Neural cell (in vitro differentiated cells): ENCODE results near the gene MEX3D. TPM values are rescaled to one million over a fixed set of nuclear protein-coding genes. Genes with fewer than 3 reads are reported as not detected.

Source experiments
- H2AFZ ChIP-seq: fragments of 200-600, 300-800 bp; sonication (generic), shearing (Covaris generic); 2 replicates; pipeline ENCODE4 v1.6.0; 2014; ENCODE audit warnings: low read depth, mild to moderate bottlenecking, antibody characterized with exemption, low read length, moderate library complexity
- H3F3A ChIP-seq: fragments of 200-600 bp; shearing (Covaris generic); 2 replicates; pipeline ENCODE4 v1.6.1; 2016; ENCODE audit warnings: mild to moderate bottlenecking, moderate library complexity, mixed read lengths, antibody characterized with exemption, low read length; ENCODE audit not compliant: insufficient read depth, poor library complexity, severe bottlenecking
- H3K27ac ChIP-seq: fragments of 200-600, 300-800 bp; sonication (generic), shearing (Covaris generic); 2 replicates; pipeline ENCODE4 v1.5.1; 2014; ENCODE audit warnings: mild to moderate bottlenecking, low read length, moderate library complexity
- H3K27me3 ChIP-seq: fragments of 300-800, 200-600 bp; sonication (generic), shearing (Covaris generic); 2 replicates; pipeline ENCODE4 v1.6.0; 2014; ENCODE audit warnings: mild to moderate bottlenecking, low read depth, low read length, moderate library complexity; ENCODE audit not compliant: insufficient read depth
- H3K36me3 ChIP-seq: fragments of 300-800, 200-600 bp; sonication (generic), shearing (Covaris generic); 2 replicates; pipeline ENCODE4 v1.5.1; 2014; ENCODE audit warnings: mild to moderate bottlenecking, antibody characterized with exemption, low read length, moderate library complexity; ENCODE audit not compliant: insufficient read depth
- H3K4me2 ChIP-seq: fragments of 300-800, 200-600 bp; sonication (generic), shearing (Covaris generic); 2 replicates; pipeline ENCODE4 v1.6.0; 2014; ENCODE audit warnings: mild to moderate bottlenecking, low read length
- H3K4me3 ChIP-seq: fragments of 300-800, 200-600 bp; sonication (generic), shearing (Covaris generic); 2 replicates; pipeline ENCODE4 v1.5.1; 2014; ENCODE audit warnings: mild to moderate bottlenecking, low read length, moderate library complexity
- H3K79me2 ChIP-seq: fragments of 200-600 bp; shearing (Covaris generic); replicated peaks from 2 replicates; pipeline ENCODE4 v1.6.0; 2014; ENCODE audit warnings: mild to moderate bottlenecking, low read length, moderate library complexity; ENCODE audit not compliant: insufficient read depth
- H3K9ac ChIP-seq: fragments of 300-800, 200-600 bp; sonication (generic), shearing (Covaris generic); 2 replicates; pipeline ENCODE4 v1.6.1; 2016; ENCODE audit warnings: mild to moderate bottlenecking, low read length, mixed read lengths
- H3K9me2 ChIP-seq: fragments of 200-600 bp; shearing (Covaris generic); 2 replicates; pipeline ENCODE4 v1.6.1; 2016; ENCODE audit warnings: mild to moderate bottlenecking, low read length, mixed read lengths; ENCODE audit not compliant: insufficient read depth
- H3K9me3 ChIP-seq: fragments of 200-600, 300-800 bp; sonication (generic), shearing (Covaris generic); 2 replicates; pipeline ENCODE4 v1.6.1; 2016; ENCODE audit warnings: mild to moderate bottlenecking, mixed run types, low read length, moderate library complexity, mixed read lengths
- H4K20me1 ChIP-seq: fragments of 200-600 bp; shearing (Covaris generic); 2 replicates; pipeline ENCODE4 v1.6.1; 2016; ENCODE audit warnings: mild to moderate bottlenecking, mixed run types; ENCODE audit not compliant: insufficient read depth
- CTCF ChIP-seq: fragments of 450-650 bp; IDR thresholded peaks from 2 replicates; pipeline ENCODE4 v1.5.1; 2014; ENCODE audit warnings: antibody characterized with exemption, mild to moderate bottlenecking, moderate library complexity; ENCODE audit not compliant: poor library complexity, severe bottlenecking
- EP300 ChIP-seq: fragments of 450-650 bp; conservative IDR thresholded peaks from 2 replicates; pipeline ENCODE4 v1.6.1; 2014; ENCODE audit warnings: antibody characterized with exemption, mild to moderate bottlenecking, moderate library complexity; ENCODE audit not compliant: poor library complexity, severe bottlenecking
- EZH2 ChIP-seq: fragments of 200-600, 300-800 bp; shearing (Covaris generic), sonication (generic); IDR thresholded peaks from 2 replicates; pipeline ENCODE4 v1.6.1; 2014; ENCODE audit warnings: antibody characterized with exemption, low read length, borderline replicate concordance, mild to moderate bottlenecking; ENCODE audit not compliant: insufficient read depth, poor library complexity, severe bottlenecking
- MXI1 ChIP-seq: fragments of 450-650 bp; conservative IDR thresholded peaks from 2 replicates; pipeline ENCODE4 v1.6.1; 2014; ENCODE audit warnings: antibody characterized with exemption, mild to moderate bottlenecking; ENCODE audit not compliant: poor library complexity, severe bottlenecking
- POLR2AphosphoS5 ChIP-seq: IDR thresholded peaks from 2 replicates; pipeline ENCODE4 v1.6.1; 2012
- RAD21 ChIP-seq: fragments of 450-650 bp; conservative IDR thresholded peaks from 2 replicates; pipeline ENCODE4 v1.6.1; 2014; ENCODE audit warnings: antibody characterized with exemption, mild to moderate bottlenecking, moderate library complexity
- REST ChIP-seq: IDR thresholded peaks from 2 replicates; pipeline ENCODE4 v1.6.1; 2012; ENCODE audit warnings: borderline replicate concordance
- SMC3 ChIP-seq: fragments of 450-650 bp; conservative IDR thresholded peaks from 2 replicates; pipeline ENCODE4 v1.6.1; 2014; ENCODE audit warnings: antibody characterized with exemption, mild to moderate bottlenecking, moderate library complexity; ENCODE audit not compliant: poor library complexity
- TAF1 ChIP-seq: IDR thresholded peaks from 2 replicates; pipeline ENCODE4 v1.6.1; 2012; ENCODE audit warnings: low read depth
- polyA plus RNA-seq: library from polyadenylated mRNA; depleted of rRNA; stranded (reverse); fragments of >200 nt; gene quantifications from 2 replicates; pipeline ENCODE4 v1.2.3, GENCODE V29; 2014

The MEX3D gene
- polyA plus RNA-seq, 1 donor from 2014 or later: 20.8 TPM

GRCh38 chr19:1524287-1524971 lies 43.7 kb downstream of the MEX3D start:
- H4K20me1 ChIP-seq: no peaks in the 10 kb centered on the region
- H3K9me2 ChIP-seq: no peaks in the 10 kb centered on the region
- no peak overlapping the region for H3K4me2 ChIP-seq
- H3F3A ChIP-seq: no peaks in the 10 kb centered on the region
- peak overlapping the region; percentile 59 for H3K4me3 ChIP-seq
- peaks cover 24% of the 10 kb centered on the region for H3K27me3 ChIP-seq
- TF ChIP-seq EP300: no peak
- no peak for TF ChIP-seq POLR2AphosphoS5
- TF ChIP-seq SMC3: no peak
- TF ChIP-seq EZH2: no peak
- no peak for TF ChIP-seq CTCF
- TF ChIP-seq TAF1: no peak
- TF ChIP-seq REST: no peak
- no peak for TF ChIP-seq MXI1
- TF ChIP-seq RAD21: no peak
- H3K9ac ChIP-seq: peak overlapping the region; percentile 23
- H2AFZ ChIP-seq: no peak overlapping the region
- no peaks in the 10 kb centered on the region for H3K36me3 ChIP-seq
- no peak overlapping the region for H3K27ac ChIP-seq
- H3K79me2 ChIP-seq: no peaks in the 10 kb centered on the region
- no peaks in the 10 kb centered on the region for H3K9me3 ChIP-seq

- H3K36me3 ChIP-seq: no peaks in the 10 kb centered on the region
- H3K9me2 ChIP-seq: no peaks in the 10 kb centered on the region
- TF ChIP-seq EZH2 (no peak), MXI1 (no peak), CTCF (no peak), TAF1 (no peak), SMC3 (no peak), RAD21 (no peak), POLR2AphosphoS5 (no peak), REST (no peak), EP300 (no peak)
- no peaks in the 10 kb centered on the region for H3F3A ChIP-seq
- H3K4me3 ChIP-seq: peak within 1 kb of the TSS; percentile 59
- no peaks in the 10 kb centered on the region for H3K79me2 ChIP-seq
- H3K4me2 ChIP-seq: no peak within 1 kb of the TSS
- H3K9me3 ChIP-seq: no peaks in the 10 kb centered on the region
- H3K9ac ChIP-seq: peak within 1 kb of the TSS; percentile 23
- no peak within 1 kb of the TSS for H2AFZ ChIP-seq
- H3K27ac ChIP-seq: no peak within 1 kb of the TSS
- peaks cover 24% of the 10 kb centered on the region for H3K27me3 ChIP-seq
- no peaks in the 10 kb centered on the region for H4K20me1 ChIP-seq
These were observed 44.5 kb downstream of the MEX3D start, which contains the start of gene PLK5 for GRCh38 chr19:1523412-1524286. Gene PLK5, plus strand, starts transcription at chr19:1524077. Its CDS starts 2,920 bp downstream, at chr19:1526997.
